H9 (cell line): Measurements from ENCODE around the gene EGFL8. TPM values are rescaled to one million over a fixed set of nuclear protein-coding genes. Genes with fewer than 3 reads are reported as not detected.

Experiments used
- DNase-seq: peaks from one replicate; pipeline ENCODE4 v3.0.0-alpha.2; 2017
- H2AFZ ChIP-seq: one replicate; pipeline ENCODE4 v1.6.1; 2013; ENCODE audit warnings: mild to moderate bottlenecking, low read length, control low read depth, moderate library complexity
- H2AK5ac ChIP-seq: 2 replicates; pipeline ENCODE4 v1.6.1; 2013; ENCODE audit warnings: low read length, control low read depth, mixed read lengths; ENCODE audit not compliant: insufficient read length
- H2BK120ac ChIP-seq: one replicate; pipeline ENCODE4 v1.6.1; 2013; ENCODE audit warnings: low read depth, mild to moderate bottlenecking, low read length, control low read depth, inconsistent platforms; ENCODE audit not compliant: poor library complexity, severe bottlenecking
- H2BK12ac ChIP-seq: 2 replicates; pipeline ENCODE4 v1.6.1; 2013; ENCODE audit warnings: low read length, control low read depth, mixed read lengths, low read depth; ENCODE audit not compliant: insufficient read length
- H2BK15ac ChIP-seq: 2 replicates; pipeline ENCODE4 v1.6.1; 2013; ENCODE audit warnings: low read depth, low read length, control low read depth
- H2BK20ac ChIP-seq: one replicate; pipeline ENCODE4 v1.6.1; 2013; ENCODE audit warnings: low read depth, mild to moderate bottlenecking, low read length, control low read depth, inconsistent platforms; ENCODE audit not compliant: poor library complexity, severe bottlenecking
- H2BK5ac ChIP-seq: 2 replicates; pipeline ENCODE4 v1.6.1; 2013; ENCODE audit warnings: low read length, control low read depth, mixed read lengths; ENCODE audit not compliant: insufficient read length
- H3K14ac ChIP-seq: 2 replicates; pipeline ENCODE4 v1.6.1; 2013; ENCODE audit warnings: low read length, control low read depth; ENCODE audit not compliant: insufficient read depth
- H3K18ac ChIP-seq: 2 replicates; pipeline ENCODE4 v1.6.1; 2013; ENCODE audit warnings: low read depth, mild to moderate bottlenecking, mixed read lengths, low read length, control low read depth; ENCODE audit not compliant: insufficient read length
- H3K23ac ChIP-seq: 2 replicates; pipeline ENCODE4 v1.6.1; 2013; ENCODE audit warnings: low read length, control low read depth, mixed read lengths, low read depth; ENCODE audit not compliant: insufficient read length
- H3K23me2 ChIP-seq: 2 replicates; pipeline ENCODE4 v1.6.1; 2013; ENCODE audit warnings: low read depth, mild to moderate bottlenecking, mixed read lengths, low read length, control low read depth; ENCODE audit not compliant: insufficient read length, poor library complexity, severe bottlenecking
- H3K27ac ChIP-seq: 2 replicates; pipeline ENCODE4 v1.5.1; 2013; ENCODE audit warnings: low read length, control low read depth, mixed read lengths, low read depth; ENCODE audit not compliant: insufficient read length
- H3K27me3 ChIP-seq: 2 replicates; pipeline ENCODE4 v1.6.1; 2013; ENCODE audit warnings: low read length, control low read depth, inconsistent platforms; ENCODE audit not compliant: insufficient read depth
- H3K4ac ChIP-seq: 2 replicates; pipeline ENCODE4 v1.6.1; 2013; ENCODE audit warnings: low read depth, mild to moderate bottlenecking, control low read depth, inconsistent platforms, low read length, moderate library complexity
- H3K4me1 ChIP-seq: 2 replicates; pipeline ENCODE4 v1.6.1; 2013; ENCODE audit warnings: low read length, control low read depth, inconsistent platforms; ENCODE audit not compliant: insufficient read depth
- H3K4me2 ChIP-seq: 2 replicates; pipeline ENCODE4 v1.6.1; 2013; ENCODE audit warnings: low read length, control low read depth, mixed read lengths; ENCODE audit not compliant: insufficient read length, insufficient read depth
- H3K56ac ChIP-seq: 2 replicates; pipeline ENCODE4 v1.6.1; 2013; ENCODE audit warnings: low read depth, mild to moderate bottlenecking, mixed read lengths, low read length, control low read depth; ENCODE audit not compliant: insufficient read length
- H3K79me1 ChIP-seq: 2 replicates; pipeline ENCODE4 v1.6.1; 2013; ENCODE audit warnings: low read depth, mild to moderate bottlenecking, moderate library complexity, low read length, control low read depth, inconsistent platforms; ENCODE audit not compliant: insufficient read depth, poor library complexity, severe bottlenecking
- H3K79me2 ChIP-seq: 2 replicates; pipeline ENCODE4 v1.6.1; 2013; ENCODE audit warnings: low read length, control low read depth, inconsistent platforms; ENCODE audit not compliant: insufficient read depth
- H3K9ac ChIP-seq: 2 replicates; pipeline ENCODE4 v1.6.1; 2013; ENCODE audit warnings: low read length, control low read depth, mixed read lengths; ENCODE audit not compliant: insufficient read length; ENCODE audit errors: extremely low read depth
- H3K9me3 ChIP-seq: one replicate; pipeline ENCODE4 v1.6.1; 2013; ENCODE audit warnings: low read depth, low read length, inconsistent platforms; ENCODE audit not compliant: control insufficient read depth
- H3T11ph ChIP-seq: one replicate; pipeline ENCODE4 v1.6.1; 2013; ENCODE audit warnings: mild to moderate bottlenecking, low read length, control low read depth, inconsistent platforms
- H4K20me1 ChIP-seq: one replicate; pipeline ENCODE4 v1.6.1; 2013; ENCODE audit not compliant: control insufficient read depth, insufficient read length, insufficient read depth
- H4K5ac ChIP-seq: 2 replicates; pipeline ENCODE4 v1.6.1; 2013; ENCODE audit warnings: low read depth, mild to moderate bottlenecking, mixed read lengths, low read length, control low read depth; ENCODE audit not compliant: insufficient read length
- H4K8ac ChIP-seq: replicated peaks from 2 replicates; pipeline ENCODE4 v1.6.1; 2013; ENCODE audit warnings: low read length, control low read depth, mixed read lengths, low read depth; ENCODE audit not compliant: insufficient read length
- H4K91ac ChIP-seq: 2 replicates; pipeline ENCODE4 v1.6.1; 2013; ENCODE audit warnings: low read depth, mild to moderate bottlenecking, moderate library complexity, mixed read lengths, low read length, control low read depth; ENCODE audit not compliant: insufficient read length
- H3K27ac Mint-ChIP-seq, 3 experiments: 2 replicates in 2 of 3; 3 replicates in 1 of 3; pipeline ENCODE4 v1.8.0; 2020 to 2021; ENCODE audit warnings: mixed read lengths in 3 of 3, mild to moderate bottlenecking in 1 of 3, moderate library complexity in 1 of 3
- H3K27me3 Mint-ChIP-seq: 2 replicates; pipeline ENCODE4 v1.8.0; 2021; ENCODE audit warnings: low read depth, mild to moderate bottlenecking, moderate library complexity, mixed read lengths
- H3K36me3 Mint-ChIP-seq, 3 experiments: 2 replicates in 2 of 3; 3 replicates in 1 of 3; pipeline ENCODE4 v1.8.0; 2020 to 2021; ENCODE audit warnings: low read depth in 3 of 3, mixed read lengths in 3 of 3; ENCODE audit not compliant: insufficient read depth in 1 of 3
- H3K4me1 Mint-ChIP-seq, 2 experiments: 2 replicates each; pipeline ENCODE4 v1.8.0; 2020; ENCODE audit warnings: mixed read lengths in 2 of 2
- H3K4me3 Mint-ChIP-seq, 2 experiments: 2 replicates in 1 of 2; 3 replicates in 1 of 2; pipeline ENCODE4 v1.8.0; 2020 to 2021; ENCODE audit warnings: mild to moderate bottlenecking in 2 of 2, mixed read lengths in 2 of 2, moderate library complexity in 1 of 2
- H3K9me3 Mint-ChIP-seq, 2 experiments: 2 replicates in 1 of 2; 3 replicates in 1 of 2; pipeline ENCODE4 v1.8.0; 2020; ENCODE audit warnings: mild to moderate bottlenecking in 2 of 2, mixed read lengths in 2 of 2, moderate library complexity in 1 of 2
- WGBS: extraction: QIAGEN DNeasy Blood & Tissue Kit; methylation state at CpG from one replicate; pipeline ENCODE4 v1.1.7; 2013; ENCODE audit warnings: missing lambda C conversion rate, low lambda C conversion rate, mixed read lengths; ENCODE audit not compliant: insufficient read length; ENCODE audit errors: extremely low coverage; 5-methylcytosine and 5-hydroxymethylcytosine counted together
- total RNA-seq: library from RNA; stranded (reverse); gene quantifications from 2 replicates; pipeline ENCODE4 v1.2.1, GENCODE V29; 2021
- TF ChIP-seq, protein P1 (sequence below): fragments of 200-600 bp; sonication (generic); conservative IDR thresholded peaks from 3 replicates; pipeline ENCODE4 v1.8.0; 2021; ENCODE audit warnings: antibody characterized with exemption, mild to moderate bottlenecking

The EGFL8 gene
- total RNA-seq, 1 experiment from 2014 or later: 27.2 TPM

DNA sequence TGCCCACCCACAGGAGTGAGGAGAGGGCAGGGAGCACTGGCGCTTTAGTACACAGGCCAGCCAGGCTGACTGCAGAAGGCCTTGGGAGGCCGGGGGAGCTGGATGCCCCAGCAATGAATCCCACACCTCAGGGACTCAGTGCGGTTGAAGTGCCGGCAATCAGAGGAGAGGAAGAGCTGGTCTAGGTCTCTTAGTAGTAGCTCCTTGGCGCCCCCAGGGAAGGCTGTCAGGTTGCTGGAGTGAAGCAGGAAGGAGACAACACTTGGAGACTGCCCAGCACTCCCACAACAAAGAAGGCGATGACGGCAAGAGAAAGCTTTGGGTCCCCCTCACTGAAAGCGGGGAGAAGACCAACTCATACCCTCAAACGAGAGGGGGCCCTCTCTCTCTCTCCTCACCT, 46.9 kb upstream of the EGFL8 start:
- no peak overlapping the region for H2AK5ac ChIP-seq
- H3K79me1 ChIP-seq: no peaks in the 10 kb centered on the region
- no peaks in the 10 kb centered on the region for H4K20me1 ChIP-seq
- DNase-seq: no peak
- Mint-ChIP-seq H3K4me1 (peaks cover 0 to 2% of the 10 kb centered on the region in 2 experiments; a peak in 2 of 4 replicates), H3K4me3 (no peak overlapping the region), H3K27ac (no peak overlapping the region), H3K27me3 (no peaks in the 10 kb centered on the region), H3K9me3 (no peaks in the 10 kb centered on the region; a peak in 1 of 5 replicates), H3K36me3 (peaks cover 12 to 60% (median 57%) of the 10 kb centered on the region in 3 experiments; a peak in 6 of 7 replicates)
- H3K56ac ChIP-seq: no peak overlapping the region
- H2BK20ac ChIP-seq: no peak overlapping the region
- H3K14ac ChIP-seq: no peak overlapping the region
- H2BK12ac ChIP-seq: no peak overlapping the region
- no peak overlapping the region for H4K8ac ChIP-seq
- TF ChIP-seq, protein P1, sequence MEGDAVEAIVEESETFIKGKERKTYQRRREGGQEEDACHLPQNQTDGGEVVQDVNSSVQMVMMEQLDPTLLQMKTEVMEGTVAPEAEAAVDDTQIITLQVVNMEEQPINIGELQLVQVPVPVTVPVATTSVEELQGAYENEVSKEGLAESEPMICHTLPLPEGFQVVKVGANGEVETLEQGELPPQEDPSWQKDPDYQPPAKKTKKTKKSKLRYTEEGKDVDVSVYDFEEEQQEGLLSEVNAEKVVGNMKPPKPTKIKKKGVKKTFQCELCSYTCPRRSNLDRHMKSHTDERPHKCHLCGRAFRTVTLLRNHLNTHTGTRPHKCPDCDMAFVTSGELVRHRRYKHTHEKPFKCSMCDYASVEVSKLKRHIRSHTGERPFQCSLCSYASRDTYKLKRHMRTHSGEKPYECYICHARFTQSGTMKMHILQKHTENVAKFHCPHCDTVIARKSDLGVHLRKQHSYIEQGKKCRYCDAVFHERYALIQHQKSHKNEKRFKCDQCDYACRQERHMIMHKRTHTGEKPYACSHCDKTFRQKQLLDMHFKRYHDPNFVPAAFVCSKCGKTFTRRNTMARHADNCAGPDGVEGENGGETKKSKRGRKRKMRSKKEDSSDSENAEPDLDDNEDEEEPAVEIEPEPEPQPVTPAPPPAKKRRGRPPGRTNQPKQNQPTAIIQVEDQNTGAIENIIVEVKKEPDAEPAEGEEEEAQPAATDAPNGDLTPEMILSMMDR: no peak
- H2BK5ac ChIP-seq: no peak overlapping the region
- H3K79me2 ChIP-seq: no peaks in the 10 kb centered on the region
- H3K4me1 ChIP-seq: no peaks in the 10 kb centered on the region
- no peaks in the 10 kb centered on the region for H3K27me3 ChIP-seq
- H2BK120ac ChIP-seq: no peak overlapping the region
- no peak overlapping the region for H3K23ac ChIP-seq
- no CpG with 5 or more reads among the region's 9 CpGs for WGBS
- H2BK15ac ChIP-seq: no peak overlapping the region
- no peak overlapping the region for H3K27ac ChIP-seq
- no peaks in the 10 kb centered on the region for H3K9me3 ChIP-seq
- H3K18ac ChIP-seq: no peak overlapping the region
- no peak overlapping the region for H3T11ph ChIP-seq
- H3K4me2 ChIP-seq: no peak overlapping the region
- no peak overlapping the region for H3K9ac ChIP-seq
- H2AFZ ChIP-seq: no peak overlapping the region
- H3K4ac ChIP-seq: no peak overlapping the region
- H4K5ac ChIP-seq: no peak overlapping the region
- no peak overlapping the region for H4K91ac ChIP-seq
- H3K23me2 ChIP-seq: no peaks in the 10 kb centered on the region
